ENCODE data around the gene PAGR1.
"Not testable (repeated sequence)": the region's sequence is repeated elsewhere in the genome, so short reads cannot be mapped to it uniquely, and the experiment has no call there.

The PAGR1 gene

DNA sequence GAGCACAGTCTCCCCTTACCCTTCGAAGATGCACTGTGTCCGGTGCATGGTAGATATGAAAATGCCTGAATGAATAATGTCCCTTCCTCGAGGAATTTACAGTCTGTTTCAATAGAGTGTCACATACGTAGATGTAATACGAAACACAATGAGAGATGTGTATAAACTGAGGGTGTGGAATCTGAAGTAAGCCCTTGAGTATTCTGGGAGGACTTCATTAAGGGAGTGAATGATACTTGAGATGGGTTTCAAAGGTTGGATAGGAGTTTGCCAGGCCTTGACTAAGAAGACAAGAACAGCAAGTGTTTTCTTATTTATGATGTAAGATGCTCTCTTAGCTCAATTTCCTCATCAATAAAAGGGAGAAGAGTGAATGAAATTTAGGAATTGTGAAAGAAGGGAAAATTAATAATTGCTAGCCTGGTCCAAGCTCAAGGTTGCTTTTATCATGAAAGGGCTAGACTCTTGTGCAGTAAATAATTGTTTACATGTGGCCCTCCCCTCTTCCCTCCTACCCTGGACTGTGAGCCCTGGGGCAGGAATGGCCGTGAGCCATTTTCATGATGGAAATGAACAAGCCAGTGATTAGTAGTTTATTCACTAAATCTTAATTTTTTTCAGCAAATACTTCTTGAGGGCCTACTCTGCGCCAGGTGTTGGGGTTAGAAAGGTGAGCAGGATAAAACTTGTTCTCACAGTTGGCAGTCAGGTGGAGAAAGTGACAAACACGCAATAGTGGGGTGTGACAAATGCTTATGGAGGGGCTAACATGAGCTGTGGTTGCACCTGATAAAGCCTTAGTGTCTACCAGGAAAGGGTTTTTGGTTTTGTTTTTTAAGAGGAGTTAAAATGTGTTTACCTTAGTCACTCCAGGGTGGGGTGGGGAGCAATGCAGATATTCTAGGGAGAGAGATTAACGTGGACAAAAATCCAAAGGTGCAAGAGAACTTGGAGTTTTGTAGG lies 23.8 kb upstream of the PAGR1 start:
- no peak for DNase-seq (ENCODE audit: low spot score)

DNA sequence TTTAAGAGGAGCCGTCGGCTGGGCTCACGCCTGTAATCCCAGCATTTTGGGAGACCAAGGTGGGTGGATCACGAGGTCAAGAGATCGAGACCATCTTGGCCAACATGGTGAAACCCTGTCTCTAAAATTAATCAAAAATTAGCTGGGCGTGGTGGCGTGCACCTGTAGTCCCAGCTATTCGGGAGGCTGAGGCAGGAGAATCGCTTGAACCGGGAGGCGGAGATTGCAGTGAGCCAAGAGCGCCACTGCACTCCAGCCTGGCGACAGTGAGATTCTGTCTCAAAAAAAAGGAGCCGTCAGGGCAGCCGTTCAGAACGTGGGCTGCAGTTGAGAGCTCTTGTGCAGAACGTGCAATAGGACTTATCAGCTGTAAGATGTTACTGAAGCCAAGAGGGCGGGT lies 22.8 kb upstream of the PAGR1 start:
- DNase-seq (ENCODE audit: low spot score): not testable (repeated sequence)

DNA sequence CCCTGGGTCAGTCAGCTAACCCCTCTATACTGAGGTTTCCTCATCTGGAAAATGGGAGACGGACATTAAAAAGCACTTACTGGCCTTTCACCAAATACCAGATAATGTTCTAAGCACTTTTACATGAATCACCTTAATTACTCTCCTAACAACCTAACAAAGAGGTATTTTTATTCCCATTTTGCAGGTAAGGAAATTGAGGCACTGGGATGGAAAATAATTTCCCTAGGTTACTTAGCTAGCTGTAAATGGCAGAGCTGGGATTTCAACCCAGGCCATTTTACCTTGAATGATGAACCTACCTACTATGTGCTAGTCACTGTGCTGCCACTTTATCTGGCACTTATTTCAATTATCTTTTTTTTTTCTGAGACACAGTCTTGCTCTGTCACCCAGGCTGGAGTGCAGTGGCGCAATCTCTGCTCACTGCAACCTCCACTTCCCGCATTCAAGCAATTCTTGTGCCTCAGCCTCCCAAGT lies 21.7 kb upstream of the PAGR1 start:
- no peak for DNase-seq (ENCODE audit: low spot score)

DNA sequence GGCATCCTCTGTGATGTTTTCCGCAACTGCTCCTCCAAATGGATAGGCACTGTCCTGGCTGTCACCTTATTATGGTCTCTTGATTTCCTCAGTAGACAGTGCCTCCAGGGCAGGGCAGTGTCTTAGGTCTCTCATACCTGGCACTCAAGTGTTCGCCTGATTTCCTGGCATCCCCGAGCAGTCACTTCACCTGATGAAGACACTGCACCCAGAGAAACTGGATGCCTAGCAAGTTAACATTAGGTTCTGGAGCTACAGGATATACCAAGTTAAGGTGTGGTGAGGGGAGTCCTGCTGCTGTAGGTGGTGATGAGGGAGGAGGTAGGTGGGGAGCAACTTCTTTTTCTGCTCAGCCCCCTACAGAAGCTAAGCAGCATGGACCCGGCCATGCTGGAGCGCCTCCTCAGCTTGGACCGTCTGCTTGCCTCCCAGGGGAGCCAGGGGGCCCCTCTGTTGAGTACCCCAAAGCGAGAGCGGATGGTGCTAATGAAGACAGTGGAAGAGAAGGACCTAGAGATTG lies 13.5 kb upstream of the PAGR1 start:
- no peak for DNase-seq (ENCODE audit: low spot score)

DNA sequence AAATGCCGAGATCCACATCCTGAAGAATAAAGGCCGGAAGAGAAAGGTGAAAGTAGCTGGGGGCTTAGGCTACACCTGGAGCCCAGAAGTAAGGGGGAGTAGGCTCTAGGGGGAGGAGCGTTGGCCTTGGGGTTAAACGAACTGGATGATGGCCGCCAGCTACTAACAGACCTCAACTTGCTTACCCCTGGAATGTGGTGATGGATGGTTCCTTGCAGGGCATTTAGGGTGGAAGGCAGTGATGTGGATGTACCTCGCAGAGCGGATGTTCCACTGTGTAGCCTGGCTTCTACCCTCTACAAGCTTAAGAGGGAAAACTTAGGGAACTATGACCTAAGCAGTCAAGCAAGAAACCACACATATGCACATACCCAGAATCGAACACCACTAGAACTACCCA lies 11.9 kb upstream of the PAGR1 start:
- DNase-seq (ENCODE audit: low spot score): no peak

DNA sequence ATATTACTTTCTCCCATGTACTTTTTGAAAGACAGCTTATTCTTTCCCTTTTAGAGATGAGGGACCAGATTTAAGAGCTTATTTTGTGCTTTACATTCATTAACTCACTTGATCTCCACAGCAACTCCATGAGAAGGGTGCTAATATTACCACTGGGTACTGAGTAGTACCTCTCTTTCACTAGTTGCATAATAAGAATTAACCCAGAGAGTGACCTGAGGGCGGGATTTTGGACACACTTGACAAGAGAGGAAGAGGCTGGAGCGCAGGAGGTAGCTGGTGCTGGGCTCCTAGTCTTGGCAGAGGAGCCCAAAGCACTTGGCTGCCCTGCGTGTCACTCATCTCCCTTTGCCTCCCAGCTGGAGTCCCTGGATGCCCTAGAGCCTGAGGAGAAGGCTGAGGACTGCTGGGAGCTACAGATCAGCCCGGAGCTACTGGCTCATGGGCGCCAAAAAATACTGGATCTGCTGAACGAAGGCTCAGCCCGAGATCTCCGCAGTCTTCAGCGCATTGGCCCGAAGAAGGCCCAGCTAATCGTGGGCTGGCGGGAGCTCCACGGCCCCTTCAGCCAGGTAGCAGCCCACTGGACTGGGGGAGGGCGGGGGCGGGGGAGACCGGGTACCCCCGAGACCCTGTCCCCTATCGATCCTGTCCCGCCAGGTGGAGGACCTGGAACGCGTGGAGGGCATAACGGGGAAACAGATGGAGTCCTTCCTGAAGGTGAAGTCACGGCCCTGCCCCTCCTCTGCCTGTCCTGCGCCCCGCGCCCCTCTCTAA lies 11.3 kb upstream of the PAGR1 start:
- no peak for DNase-seq (ENCODE audit: low spot score)

DNA sequence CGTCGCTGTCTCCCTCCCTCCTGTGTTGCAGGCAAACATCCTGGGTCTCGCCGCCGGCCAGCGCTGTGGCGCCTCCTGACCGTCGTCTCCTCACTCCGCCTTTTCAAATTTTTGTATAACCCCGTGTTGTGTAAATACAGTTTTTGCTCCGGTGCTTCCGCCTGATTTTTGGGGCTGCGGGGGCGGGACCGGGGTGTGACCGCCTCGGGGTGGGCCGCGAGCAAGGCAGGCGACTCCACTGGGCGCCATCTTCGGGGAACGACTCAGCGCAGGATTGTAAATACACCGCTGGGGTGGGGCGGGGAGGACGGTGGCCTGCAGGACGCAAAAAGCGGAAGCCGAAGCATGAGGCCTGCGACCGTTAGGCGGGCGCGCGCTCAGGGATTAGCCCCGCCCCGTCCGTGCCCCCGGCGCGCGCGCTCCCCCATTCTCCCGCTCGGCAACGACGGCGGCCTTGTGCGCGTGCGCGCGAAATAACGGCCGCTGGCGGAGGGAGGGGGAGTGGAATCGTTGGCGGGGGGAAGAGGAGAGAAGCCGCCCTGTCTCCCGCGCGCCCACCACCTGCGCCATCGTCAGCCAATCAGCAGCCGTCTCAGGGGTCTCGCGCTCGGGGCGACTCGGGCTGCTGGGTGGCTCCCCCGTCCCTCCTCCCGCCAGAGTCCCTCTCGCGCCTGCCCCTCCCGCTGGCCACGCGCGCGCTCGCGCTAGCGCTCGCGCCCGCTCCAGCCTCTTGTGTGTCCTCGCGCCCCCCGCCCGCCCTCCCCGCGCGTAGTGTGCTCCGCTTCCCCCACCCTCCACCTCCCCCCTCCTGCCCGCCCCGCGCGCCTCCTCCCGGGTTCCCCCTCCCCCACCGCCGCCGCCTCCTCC lies 10.5 kb upstream of the PAGR1 start:
- DNase-seq (ENCODE audit: low spot score): peak; percentile 96

DNA sequence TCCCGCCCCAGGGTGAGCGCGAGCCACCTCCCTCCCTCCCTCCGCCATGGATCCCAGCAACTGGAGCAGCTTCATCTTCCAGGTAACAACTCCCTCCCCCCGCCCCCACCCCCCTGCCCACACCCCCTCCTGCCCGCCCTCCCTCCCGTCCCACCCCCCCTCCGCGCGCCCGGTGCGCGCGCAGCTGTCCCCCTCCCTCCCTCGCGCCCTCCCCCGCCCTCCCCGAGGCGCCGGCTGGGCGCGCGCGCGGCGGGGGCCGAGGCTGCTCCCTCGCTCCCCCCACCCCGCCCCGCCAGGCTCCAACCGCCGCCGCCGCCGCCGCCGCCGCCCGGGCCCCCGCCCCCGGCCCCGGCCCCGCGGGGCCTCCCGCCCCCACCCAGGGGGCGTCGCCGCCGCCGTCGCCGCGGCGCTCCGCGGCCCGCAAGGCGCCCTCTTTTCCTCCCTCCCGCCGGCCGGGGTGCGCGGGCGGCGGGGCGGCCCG lies 9.8 kb upstream of the PAGR1 start, which contains the start of gene MAZ:
TSS of gene MAZ (plus strand) at position 431 of the 481 bp plus-strand sequence. CDS start 173 bp downstream, outside the sequence.
- DNase-seq (ENCODE audit: low spot score): peak; percentile 89

DNA sequence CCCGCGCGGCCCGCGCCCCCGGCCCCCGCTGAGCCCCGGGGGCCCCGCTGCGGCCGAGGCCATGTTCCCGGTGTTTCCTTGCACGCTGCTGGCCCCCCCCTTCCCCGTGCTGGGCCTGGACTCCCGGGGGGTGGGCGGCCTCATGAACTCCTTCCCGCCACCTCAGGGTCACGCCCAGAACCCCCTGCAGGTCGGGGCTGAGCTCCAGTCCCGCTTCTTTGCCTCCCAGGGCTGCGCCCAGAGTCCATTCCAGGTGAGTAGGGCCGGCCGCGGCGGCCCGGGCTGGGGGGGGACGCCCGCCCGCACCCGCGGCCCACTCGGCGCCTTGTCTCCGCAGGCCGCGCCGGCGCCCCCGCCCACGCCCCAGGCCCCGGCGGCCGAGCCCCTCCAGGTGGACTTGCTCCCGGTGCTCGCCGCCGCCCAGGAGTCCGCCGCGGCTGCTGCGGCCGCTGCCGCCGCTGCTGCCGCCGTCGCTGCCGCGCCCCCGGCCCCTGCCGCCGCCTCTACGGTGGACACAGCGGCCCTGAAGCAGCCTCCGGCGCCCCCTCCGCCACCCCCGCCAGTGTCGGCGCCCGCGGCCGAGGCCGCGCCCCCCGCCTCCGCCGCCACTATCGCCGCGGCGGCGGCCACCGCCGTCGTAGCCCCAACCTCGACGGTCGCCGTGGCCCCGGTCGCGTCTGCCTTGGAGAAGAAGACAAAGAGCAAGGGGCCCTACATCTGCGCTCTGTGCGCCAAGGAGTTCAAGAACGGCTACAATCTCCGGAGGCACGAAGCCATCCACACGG lies 9.1 kb upstream of the PAGR1 start:
- DNase-seq (ENCODE audit: low spot score): no peak

DNA sequence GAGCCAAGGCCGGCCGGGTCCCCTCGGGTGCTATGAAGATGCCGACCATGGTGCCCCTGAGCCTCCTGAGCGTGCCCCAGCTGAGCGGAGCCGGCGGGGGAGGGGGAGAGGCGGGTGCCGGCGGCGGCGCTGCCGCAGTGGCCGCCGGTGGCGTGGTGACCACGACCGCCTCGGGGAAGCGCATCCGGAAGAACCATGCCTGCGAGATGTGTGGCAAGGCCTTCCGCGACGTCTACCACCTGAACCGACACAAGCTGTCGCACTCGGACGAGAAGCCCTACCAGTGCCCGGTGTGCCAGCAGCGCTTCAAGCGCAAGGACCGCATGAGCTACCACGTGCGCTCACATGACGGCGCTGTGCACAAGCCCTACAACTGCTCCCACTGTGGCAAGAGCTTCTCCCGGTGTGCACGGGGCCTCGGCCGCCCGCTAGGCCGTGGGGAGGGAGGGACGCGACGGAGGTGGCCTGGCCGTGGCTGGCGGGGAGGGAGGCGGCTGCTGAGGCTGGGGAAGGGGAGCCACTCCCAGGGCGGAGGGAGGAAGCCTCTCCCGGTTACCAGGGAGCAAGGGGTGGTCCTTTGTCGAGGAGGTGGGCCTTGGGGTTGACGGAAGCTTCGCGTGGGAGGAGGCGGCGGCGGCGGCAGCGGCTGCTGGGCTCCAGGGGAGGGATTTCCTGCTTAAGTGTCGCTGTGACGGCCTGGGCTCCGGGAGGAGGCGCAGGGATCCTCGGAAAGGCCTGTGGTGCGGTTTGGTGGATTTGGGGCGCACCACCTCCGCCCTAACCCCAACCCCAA lies 8.3 kb upstream of the PAGR1 start:
- DNase-seq (ENCODE audit: low spot score): peak; percentile 87

DNA sequence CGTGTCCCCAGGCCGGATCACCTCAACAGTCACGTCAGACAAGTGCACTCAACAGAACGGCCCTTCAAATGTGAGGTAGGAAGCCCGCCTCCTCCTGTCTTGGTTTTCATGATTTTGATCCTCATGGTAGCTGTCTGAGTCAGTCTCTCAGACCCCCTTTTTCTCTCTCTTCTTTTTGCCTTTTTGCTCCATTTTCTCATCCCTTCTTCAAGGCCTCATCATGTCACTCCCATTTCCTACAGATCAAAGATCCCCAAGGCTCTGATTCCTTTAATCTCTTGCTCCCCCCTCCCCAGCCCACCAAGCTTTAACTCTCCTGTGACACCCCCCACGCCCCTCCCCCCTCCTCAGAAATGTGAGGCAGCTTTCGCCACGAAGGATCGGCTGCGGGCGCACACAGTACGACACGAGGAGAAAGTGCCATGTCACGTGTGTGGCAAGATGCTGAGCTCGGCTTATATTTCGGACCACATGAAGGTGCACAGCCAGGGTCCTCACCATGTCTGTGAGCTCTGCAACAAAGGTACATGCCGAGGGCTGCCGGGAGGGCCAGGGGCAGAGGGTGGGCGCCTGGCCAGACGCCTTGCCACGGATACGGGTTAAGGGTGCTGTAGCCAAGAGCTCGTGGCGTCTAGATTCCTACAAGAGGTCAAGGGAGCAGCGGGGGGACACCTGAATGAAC lies 7.6 kb upstream of the PAGR1 start:
- no peak for DNase-seq (ENCODE audit: low spot score)

DNA sequence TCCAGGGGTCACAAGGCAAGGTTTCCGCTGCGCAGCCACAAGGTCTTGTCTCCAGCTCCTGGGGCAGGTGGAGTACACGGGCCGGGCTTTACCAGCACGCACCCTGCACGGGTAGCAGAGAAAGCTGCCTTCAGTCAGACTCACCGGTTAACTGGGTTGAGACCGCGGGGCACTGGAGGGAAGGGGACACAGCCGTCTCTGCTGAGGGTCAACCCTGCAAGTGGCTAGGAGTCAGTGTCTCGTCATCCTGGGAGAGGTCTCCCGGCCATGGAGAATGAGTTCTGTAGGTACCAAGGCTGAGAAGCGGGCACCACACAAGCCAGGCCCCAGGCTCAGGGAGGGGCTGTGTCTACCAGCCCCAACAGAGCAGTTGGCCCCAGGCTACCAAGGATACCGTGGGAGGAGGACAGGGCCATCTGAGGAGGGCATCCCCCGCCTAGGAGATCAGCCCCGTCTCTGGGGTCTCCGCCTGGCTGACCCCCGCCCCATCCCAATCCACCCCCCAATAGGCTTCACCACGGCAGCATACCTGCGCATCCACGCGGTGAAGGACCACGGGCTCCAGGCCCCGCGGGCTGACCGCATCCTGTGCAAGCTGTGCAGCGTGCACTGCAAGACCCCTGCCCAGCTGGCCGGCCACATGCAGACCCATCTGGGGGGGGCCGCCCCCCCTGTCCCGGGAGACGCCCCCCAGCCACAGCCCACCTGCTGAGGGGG lies 6.8 kb upstream of the PAGR1 start:
- DNase-seq (ENCODE audit: low spot score): no peak

DNA sequence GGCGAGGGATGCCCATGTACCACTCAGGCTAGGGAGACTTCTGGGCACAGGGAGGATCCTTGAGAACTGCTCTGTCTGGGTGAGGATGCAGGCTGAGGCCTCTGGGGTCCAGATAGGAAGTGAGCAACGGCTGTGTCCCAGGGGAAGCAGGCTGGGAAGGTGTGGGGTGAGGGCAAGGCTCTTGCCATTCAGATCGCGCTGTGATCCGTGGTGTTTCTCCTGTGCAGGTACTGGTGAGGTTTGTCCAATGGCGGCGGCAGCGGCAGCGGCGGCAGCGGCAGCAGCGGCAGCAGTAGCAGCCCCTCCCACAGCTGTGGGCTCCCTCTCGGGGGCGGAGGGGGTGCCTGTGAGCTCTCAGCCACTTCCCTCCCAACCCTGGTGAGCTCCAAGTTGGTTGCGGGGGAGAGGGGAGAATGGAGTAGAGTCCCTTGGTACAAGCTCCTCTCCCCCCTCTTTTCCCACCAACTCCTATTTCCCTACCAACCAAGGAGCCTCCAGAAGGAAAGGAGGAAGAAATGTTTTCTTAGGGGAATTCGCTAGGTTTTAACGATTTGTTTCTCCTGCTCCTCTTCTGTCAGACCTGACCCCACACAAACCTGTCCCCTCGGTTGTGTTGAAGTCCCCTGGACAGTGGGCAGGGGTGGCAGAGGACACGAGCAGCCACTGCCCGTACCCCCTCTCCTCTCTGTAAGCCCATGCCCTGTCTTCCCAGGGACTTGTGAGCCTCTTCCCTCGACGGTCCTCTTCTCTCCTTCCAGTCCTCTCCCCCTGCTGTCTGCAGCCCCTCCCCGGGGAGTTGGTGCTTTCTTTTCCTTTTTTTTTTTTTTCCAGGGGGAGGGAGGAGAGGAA lies 5.9 kb upstream of the PAGR1 start:
- peak; percentile 70 for DNase-seq (ENCODE audit: low spot score)

DNA sequence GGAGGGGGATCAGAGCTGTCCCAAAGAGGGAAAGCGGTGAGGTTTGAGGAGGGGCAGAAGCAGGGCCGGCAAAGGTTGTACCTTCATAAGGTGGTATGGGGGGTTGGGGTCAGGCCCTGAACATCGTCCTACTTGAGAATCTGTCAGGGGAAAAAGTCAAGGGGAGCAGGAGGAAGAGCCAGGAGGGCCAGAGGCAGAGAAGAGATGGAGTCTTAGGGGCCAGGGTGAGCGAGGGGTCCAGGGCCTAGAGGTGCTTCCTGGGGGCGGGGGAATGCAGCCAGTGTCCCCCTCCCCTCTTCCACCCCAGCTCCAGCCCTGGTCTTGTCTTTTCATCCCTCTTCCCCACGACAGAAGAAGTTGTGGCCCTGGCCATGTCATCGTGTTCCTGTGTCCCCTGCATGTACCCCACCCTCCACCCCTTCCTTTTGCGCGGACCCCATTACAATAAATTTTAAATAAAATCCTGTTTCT lies 5.2 kb upstream of the PAGR1 start:
- no peak for DNase-seq (ENCODE audit: low spot score)

DNA sequence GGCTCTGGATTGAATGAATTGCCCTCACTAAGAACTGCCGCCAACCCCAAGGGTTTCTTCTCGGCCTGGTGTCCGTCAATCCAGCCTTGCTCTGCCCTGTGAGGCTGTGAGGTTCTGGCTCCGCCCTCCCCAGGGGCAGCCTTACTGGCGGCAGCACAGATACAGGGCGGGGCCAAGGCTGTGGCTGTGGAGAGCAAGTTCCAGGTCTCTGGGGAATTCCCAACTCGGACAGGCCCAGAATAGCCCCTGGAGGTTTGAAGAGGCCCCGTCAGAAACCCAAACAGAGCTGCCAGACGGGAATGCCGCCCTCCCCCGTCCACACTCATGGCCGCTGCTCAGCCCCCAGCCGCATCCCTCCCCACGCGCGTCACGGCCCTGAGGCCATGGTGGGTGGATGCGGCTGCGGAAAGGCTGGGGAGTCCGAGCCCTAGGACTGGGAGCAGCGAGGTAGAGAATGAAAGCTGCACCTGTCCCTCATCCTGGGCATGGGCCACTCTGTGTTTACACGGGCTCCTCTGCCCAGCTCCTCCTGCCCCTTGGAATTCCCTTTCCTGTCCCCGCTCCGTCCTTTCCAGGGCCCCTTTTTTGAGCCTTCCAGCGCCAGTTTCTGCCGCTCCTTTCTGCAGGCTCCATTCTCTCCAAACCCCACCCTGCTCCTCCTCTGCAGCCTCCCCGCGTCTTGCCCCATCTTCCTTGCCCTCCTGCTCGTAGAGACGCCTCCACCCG lies 4.6 kb upstream of the PAGR1 start:
- DNase-seq (ENCODE audit: low spot score): peak; percentile 98

DNA sequence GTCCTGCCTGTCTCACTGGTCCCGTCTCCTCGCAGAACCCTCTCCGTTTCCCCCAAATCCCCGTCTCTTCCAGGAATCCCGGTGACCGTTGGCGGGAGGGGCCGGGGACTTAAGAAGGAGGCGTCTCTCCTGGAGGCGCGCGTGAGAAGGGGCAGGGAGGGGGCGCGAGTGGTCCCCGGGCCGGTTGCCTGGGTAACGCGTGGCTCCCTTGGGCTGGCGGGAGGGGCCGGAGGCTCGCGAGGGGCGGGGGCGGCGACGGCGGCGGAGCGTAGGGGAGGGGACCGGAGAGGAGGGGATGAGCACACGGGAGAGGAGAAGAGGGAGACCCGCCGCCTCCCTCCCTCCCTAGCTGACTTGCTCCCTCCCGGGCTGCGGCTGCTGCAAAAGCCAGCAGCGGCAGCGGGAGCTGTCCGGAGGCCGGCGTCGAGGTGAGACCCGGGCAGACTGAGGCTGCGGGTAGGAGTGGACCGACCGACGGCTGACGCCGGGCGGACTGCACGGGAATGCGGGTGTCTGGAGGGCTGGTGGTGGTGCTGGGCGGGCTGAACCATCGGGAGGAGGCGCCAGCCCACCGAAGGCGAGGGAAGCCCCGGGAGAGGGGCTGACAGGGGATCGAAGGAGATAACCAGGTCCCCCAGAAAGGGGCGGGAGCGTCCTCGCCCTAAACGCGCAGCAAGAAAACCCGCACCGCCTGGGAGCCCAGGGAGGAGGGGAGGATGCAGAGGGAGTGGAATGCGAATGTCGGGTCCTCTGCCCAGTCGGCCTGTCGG lies 3.9 kb upstream of the PAGR1 start, which contains the start of gene PRRT2:
TSS of gene PRRT2 (plus strand) at position 298 of the 770 bp plus-strand sequence. CDS start 862 bp downstream, outside the sequence.
- DNase-seq (ENCODE audit: low spot score): peak; percentile 67
